ENCODE data around the gene BCCIP.

BCCIP gene

DNA sequence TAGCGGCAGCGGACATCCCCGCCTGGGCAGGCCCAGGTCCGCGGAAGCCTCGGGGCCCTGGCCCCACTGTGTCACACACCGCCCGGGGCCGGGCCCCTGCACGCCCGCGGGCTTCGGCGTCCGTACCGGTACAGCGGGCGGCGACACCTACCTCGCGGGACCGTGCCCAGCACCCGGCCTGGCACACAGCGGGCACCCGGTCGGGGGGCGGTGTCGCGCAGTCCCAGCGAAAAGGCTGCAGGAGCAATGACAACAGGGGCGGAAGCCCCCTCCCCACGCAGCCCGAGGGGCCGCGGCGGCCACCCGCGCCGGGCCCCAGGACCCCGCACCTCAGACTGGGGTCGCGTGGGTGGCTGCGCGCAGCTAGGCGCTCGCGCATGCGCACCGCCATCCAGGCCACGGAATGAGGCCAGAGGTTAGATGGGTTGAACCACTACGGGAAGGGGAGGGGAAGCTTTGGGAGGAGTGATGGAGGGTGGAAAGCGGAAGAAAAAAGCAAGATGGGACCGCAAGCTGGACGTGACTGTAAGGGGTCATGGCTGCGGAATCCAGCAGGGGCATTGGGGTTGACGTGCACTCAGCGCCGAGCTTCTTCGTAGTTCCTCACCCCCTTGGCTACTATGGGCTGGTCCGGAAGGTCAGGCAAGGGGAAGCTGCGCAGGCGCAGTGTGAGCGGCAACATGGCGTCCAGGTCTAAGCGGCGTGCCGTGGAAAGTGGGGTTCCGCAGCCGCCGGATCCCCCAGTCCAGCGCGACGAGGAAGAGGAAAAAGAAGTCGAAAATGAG, at the start of gene BCCIP, which contains the start of gene UROS:
TSS of gene BCCIP (plus strand) at position 669 of the 785 bp plus-strand sequence. CDS start at position 681, 12 bp downstream.
TSS of gene UROS (minus strand) at position 381 of the 785 bp plus-strand sequence. CDS start 6,759 bp downstream, outside the sequence.
- peak; percentile 95 for DNase-seq

GRCh38 chr10:125773687-125774543, 49.4 kb upstream of the BCCIP start:
- DNase-seq = no peak

DNA sequence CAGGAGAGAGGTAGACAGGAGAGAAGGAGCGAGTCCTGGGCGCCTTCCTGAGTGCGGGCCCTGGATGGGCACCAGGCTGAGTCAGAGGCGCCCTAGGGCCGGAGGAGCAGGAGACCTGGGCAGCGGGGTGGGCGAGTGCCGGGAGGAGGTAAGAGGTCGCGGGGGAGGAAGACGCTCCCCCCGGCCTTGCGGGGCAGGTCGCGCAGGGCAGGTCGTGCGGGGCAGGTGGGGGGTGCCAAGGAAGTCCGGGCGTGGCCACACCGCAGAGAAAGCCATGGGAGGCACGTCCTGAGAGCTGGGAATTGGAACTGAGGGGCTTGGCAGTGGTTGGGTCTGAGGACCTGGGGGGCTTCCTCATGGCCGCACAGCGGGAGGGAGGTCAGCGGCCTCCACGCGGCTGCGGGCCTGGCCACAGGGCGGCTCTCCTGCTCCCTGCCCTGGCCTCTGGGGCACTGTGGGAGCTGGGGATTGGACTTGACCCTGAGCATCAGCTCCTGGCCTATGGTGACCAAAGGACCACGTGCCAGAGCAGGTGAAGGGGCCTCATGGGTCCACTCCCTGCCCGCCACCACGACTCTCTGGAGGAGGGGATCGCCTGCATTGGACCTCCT, 48.7 kb upstream of the BCCIP start:
- no peak for DNase-seq

DNA sequence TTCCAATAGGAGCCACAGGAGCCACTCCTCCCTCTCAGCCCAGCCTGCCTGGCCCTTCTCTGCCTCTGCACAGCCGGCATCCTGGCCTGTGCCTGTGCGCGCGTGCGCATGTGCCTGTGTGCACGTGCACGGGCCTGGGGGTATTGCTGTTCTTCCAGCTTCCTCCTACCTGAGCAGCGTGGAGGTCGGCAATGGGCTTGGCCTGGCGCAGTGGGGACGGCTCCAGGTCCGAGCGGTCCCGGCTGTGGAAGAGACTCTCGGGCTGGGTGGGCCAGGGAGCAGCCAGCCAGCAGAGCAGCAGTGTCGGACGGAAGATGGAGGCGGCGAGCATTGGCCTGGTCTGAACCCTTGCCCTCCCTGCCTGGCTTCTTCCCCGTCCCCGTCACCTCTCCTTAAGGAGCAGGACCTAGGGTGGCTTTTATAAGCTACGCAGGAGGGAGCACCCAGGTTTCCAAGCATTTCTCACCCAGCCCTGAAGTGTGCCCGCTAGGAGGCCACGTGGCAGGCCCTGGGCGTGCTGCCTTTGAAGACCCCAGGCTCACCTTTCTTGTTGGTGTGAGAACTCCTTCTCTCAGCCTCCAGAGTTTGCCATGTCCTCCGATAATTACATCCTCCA, 47.7 kb upstream of the BCCIP start, which contains the start of gene MMP21:
TSS of gene MMP21 (minus strand) at position 331 of the 616 bp plus-strand sequence. CDS start at position 331, 0 bp downstream.
- DNase-seq = no peak

DNA sequence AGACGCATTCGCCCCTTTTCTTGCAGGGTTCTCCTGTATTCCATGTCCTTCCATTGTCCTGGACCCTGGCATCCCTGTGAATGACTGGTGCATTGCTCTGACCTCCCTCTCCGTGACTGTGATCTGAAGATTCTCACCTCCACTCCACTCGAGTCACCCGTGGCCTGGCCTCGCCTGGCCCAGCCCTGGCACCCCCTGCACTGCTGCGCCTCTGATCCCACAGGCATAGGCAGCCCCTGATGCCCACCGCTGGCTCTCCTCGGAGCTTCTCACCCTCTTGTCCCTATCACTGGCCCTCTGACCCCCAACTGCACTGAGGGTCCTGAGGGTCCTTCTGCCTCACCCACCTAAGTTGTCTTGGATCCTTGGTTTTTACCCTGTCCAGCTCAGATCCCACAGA, 45.5 kb upstream of the BCCIP start:
- no peak for DNase-seq

DNA sequence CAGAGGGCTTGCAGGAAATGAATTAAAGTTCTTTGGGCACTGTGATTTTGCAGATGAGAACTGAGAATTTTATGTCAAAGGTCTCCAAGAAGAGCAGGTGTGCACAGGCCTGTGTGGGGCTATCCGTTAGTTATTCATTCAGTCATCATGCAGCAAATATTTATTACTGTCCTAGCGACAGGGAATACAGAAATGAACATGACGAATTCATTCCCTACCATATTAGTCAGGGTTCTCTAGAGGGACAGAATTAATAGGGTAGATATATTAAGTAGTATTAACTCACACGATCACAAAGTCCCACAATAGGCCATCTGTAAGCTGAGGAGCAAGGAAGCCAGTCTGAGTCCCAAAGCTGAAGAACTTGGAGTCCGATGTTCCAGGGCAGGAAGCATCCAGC, 44.8 kb upstream of the BCCIP start:
- no peak for DNase-seq

GRCh38 chr10:125779403-125780327, 43.7 kb upstream of the BCCIP start:
- no peak for DNase-seq

GRCh38 chr10:125781374-125781773, 42.0 kb upstream of the BCCIP start:
- no peak for DNase-seq

- DNase-seq = no peak
These were observed 41.3 kb upstream of the BCCIP start for GRCh38 chr10:125782054-125782453.

- DNase-seq = no peak
These were observed 40.7 kb upstream of the BCCIP start for GRCh38 chr10:125782616-125783015.

GRCh38 chr10:125783408-125783807, 39.9 kb upstream of the BCCIP start:
- no peak for DNase-seq

DNA sequence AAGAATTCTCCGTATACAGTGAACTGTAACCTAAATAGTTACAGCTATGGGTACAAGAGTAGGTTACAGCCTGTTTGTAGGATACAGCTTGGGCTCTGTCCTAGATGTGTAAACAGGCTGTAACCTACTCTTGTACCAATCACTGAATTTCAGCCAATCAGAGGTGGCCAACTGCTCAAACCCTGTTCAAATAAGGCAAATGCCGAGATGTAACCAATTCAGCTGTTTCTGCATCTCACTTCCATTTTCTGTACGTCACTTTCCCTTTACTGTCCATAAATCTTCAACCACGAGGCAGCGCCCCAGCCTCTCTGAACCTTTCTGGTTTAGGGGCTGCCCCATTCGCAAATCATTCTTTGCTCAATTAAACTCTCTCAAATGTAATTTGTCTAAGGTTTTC, 39.4 kb upstream of the BCCIP start:
- no peak for DNase-seq

DNA sequence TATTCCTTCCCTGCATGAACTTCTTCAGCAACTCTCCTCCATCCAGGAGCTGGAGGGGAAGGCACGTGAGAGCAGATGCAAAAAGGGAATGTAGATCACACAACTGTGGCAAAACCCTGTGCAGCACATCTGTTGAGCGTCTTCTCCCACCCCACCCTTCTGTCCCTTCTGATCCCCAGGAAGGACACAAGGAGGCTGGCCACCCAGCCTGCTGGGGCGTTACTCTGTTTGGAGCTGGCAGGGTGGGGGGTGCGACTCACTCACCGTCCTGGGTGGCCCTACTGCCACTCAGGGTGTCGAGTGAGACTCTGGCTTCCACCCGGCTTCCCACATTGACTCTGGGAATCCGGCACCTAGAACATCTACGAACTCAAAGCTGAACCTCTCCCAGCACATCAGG, 37.6 kb upstream of the BCCIP start:
- DNase-seq = no peak

GRCh38 chr10:125788156-125789034, 35.0 kb upstream of the BCCIP start:
- no peak for DNase-seq

DNA sequence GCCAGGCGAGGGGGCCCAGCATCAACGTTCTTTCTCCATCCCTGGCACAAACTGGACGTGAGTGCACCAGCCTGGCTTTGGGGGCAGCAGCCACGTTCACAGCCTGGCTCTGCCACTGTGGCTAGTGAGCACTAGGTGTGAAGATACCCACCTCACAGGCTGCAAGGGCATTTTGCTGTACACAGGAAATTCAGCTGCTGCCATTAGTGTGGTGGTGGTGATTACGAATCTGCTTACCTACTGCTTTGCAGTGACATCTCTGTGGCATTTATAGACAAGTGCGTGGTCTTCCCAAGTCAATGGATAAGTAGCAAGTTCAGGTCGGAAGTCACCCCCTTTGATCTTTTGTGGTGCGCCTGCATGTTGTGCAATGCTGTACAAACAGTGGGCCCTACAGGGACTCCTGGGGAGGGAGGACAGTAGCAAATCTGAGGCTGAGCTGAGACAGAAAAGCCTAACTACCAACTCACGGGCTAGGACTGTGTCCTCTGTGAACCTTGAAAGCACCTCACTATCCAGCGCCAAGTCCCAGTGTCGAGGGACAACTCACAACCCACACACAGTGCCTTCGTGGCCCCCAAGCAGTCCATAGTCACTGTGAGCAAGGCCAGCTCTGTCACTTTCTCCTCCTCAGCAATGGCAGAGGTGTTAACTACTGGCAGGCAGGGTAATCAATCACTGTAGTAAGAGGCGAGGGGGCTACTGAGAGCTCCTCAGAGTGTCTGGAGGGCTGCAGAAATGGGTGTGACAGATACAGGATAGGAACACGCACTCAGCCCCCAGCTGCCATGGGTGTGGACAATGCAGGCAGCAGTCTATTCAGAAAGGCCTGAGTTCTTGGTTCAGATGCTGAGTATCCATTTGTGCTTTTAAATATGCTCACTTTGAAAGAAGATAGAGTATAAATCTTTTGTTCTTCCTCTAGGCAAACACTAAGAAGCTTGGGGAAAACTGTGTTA, 30.7 kb upstream of the BCCIP start:
- no peak for DNase-seq

GRCh38 chr10:125795128-125795527, 28.2 kb upstream of the BCCIP start:
- no peak for DNase-seq

- no peak for DNase-seq
These were observed 27.6 kb upstream of the BCCIP start for GRCh38 chr10:125795637-125796190.

DNA sequence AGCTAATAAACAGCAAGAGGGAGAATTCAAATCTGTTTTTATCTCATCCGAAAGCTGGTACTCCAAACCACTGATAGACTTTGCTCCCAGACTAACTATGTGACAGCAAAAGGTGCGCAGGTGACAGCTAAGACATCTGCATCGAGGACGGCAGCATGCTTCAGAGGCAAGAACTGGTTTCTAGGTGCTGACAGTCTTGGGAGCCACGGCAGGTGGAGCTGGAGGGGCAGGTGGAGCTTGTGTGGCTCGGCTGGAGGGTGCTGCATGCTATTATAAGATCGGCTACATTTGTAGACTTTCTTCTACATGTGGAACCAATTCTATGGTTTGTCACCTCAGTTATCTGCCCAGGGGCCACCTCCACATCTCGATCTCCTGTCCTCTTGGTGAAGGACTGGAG, 25.9 kb upstream of the BCCIP start:
- no peak for DNase-seq

Data from hematopoietic multipotent progenitor cell treated with erythropoietin and hydrocortisone succinate and interleukin-3 and kit ligand, for 8 days (in vitro differentiated cells).